HepG2 (cell line): ENCODE data around the gene ZNHIT1. TPM values are rescaled to one million over a fixed set of nuclear protein-coding genes. Genes with fewer than 3 reads are reported as not detected.
A peak's percentile ranks its signal among the peaks of the same experiment; 100 is the strongest.

Experiments used
- AGO2 ChIP-seq: fragments of 200-400 bp; formaldehyde crosslinking; optimal IDR thresholded peaks from 2 replicates; pipeline ENCODE3; 2017; ENCODE audit warnings: mild to moderate bottlenecking, low read depth, low read length, moderate library complexity
- DZIP1 ChIP-seq: sonication (generic); formaldehyde crosslinking; IDR thresholded peaks from 2 replicates; pipeline ENCODE4 v1.5.0; 2020; ENCODE audit warnings: mild to moderate bottlenecking, missing genetic modification reagents
- ELF1 ChIP-seq: sonication (generic); formaldehyde crosslinking; IDR thresholded peaks from 2 replicates; pipeline ENCODE4 v1.4.0; 2020; ENCODE audit warnings: missing genetic modification reagents
- FOXK1 ChIP-seq: sonication (generic); formaldehyde crosslinking; IDR thresholded peaks from 2 replicates; pipeline ENCODE4 v1.4.0; 2020; ENCODE audit warnings: low read depth, missing genetic modification reagents, borderline replicate concordance
- FOXO4 ChIP-seq: sonication (generic); formaldehyde crosslinking; conservative IDR thresholded peaks from 2 replicates; pipeline ENCODE4 v1.8.1; 2023; ENCODE audit warnings: missing genetic modification reagents
- NFIC ChIP-seq: IDR thresholded peaks from 2 replicates; pipeline ENCODE4 v1.6.1; 2012; ENCODE audit warnings: mild to moderate bottlenecking, low read length, inconsistent platforms
- PAF1 ChIP-seq: IDR thresholded peaks from 2 replicates; pipeline ENCODE4 v1.6.1; 2016; ENCODE audit warnings: missing genetic modification reagents, missing compliant biosample characterization
- PBX2 ChIP-seq: IDR thresholded peaks from 2 replicates; pipeline ENCODE4 v1.6.1; 2016; ENCODE audit warnings: control low read depth
- PLSCR1 ChIP-seq: sonication (generic); formaldehyde crosslinking; IDR thresholded peaks from 2 replicates; pipeline ENCODE4 v1.5.0; 2020; ENCODE audit warnings: missing genetic modification reagents, mild to moderate bottlenecking, borderline replicate concordance
- RBM39 ChIP-seq: fragments of 200-400 bp; formaldehyde crosslinking; IDR thresholded peaks from one replicate; pipeline ENCODE4 v1.6.1; 2018; ENCODE audit warnings: antibody characterized with exemption, mild to moderate bottlenecking, low read depth, low read length; ENCODE audit not compliant: poor library complexity, severe bottlenecking
- RCOR2 ChIP-seq: IDR thresholded peaks from 2 replicates; pipeline ENCODE4 v1.6.1; 2016; ENCODE audit warnings: missing biosample characterization, missing genetic modification reagents
- SNAPC2 ChIP-seq: sonication (generic); formaldehyde crosslinking; IDR thresholded peaks from 2 replicates; pipeline ENCODE4 v1.8.1; 2022; ENCODE audit warnings: mild to moderate bottlenecking, missing genetic modification reagents
- STAT6 ChIP-seq: sonication (generic); formaldehyde crosslinking; IDR thresholded peaks from 2 replicates; pipeline ENCODE4 v1.4.0; 2020; ENCODE audit warnings: missing genetic modification reagents, mild to moderate bottlenecking, borderline replicate concordance
- ZBTB20 ChIP-seq: sonication (generic); formaldehyde crosslinking; IDR thresholded peaks from 2 replicates; pipeline ENCODE4 v1.8.1; 2023; ENCODE audit warnings: missing genetic modification reagents, low read depth, mild to moderate bottlenecking, borderline replicate concordance
- ZNF136 ChIP-seq: sonication (generic); formaldehyde crosslinking; IDR thresholded peaks from 2 replicates; pipeline ENCODE4 v1.8.1; 2022; ENCODE audit warnings: low read depth, mild to moderate bottlenecking, moderate library complexity, missing genetic modification reagents
- ZNF207 ChIP-seq: fragments of 450-650 bp; IDR thresholded peaks from 2 replicates; pipeline ENCODE4 v1.6.1; 2016; ENCODE audit warnings: antibody characterized with exemption, borderline replicate concordance
- ZNF263 ChIP-seq: sonication (generic); formaldehyde crosslinking; IDR thresholded peaks from 2 replicates; pipeline ENCODE4 v1.4.0; 2020; ENCODE audit warnings: missing genetic modification reagents
- ZNF274 ChIP-seq: sonication (generic); formaldehyde crosslinking; IDR thresholded peaks from 2 replicates; pipeline ENCODE4 v1.5.1; 2020; ENCODE audit warnings: mild to moderate bottlenecking, missing genetic modification reagents
- ZNF292 ChIP-seq: sonication (generic); formaldehyde crosslinking; IDR thresholded peaks from 2 replicates; pipeline ENCODE4 v1.8.1; 2022; ENCODE audit warnings: mild to moderate bottlenecking, low read depth, missing genetic modification reagents, borderline replicate concordance
- ZNF430 ChIP-seq: sonication (generic); formaldehyde crosslinking; IDR thresholded peaks from 2 replicates; pipeline ENCODE4 v1.9.0; 2021; ENCODE audit warnings: mild to moderate bottlenecking, missing genetic modification reagents
- ZNF563 ChIP-seq: sonication (generic); formaldehyde crosslinking; IDR thresholded peaks from 2 replicates; pipeline ENCODE4 v1.8.0; 2022; ENCODE audit warnings: mild to moderate bottlenecking, moderate library complexity, missing genetic modification reagents
- polyA plus RNA-seq, 8 experiments: library from polyadenylated mRNA; depleted of rRNA in 3 of 8; stranded (reverse) in 7 of 8; unstranded in 1 of 8; fragments of >200 nt; fragmentation: Illumina TruSeq in 4 of 8; extraction: Trizol in 4 of 8; gene quantifications; 2 replicates each; pipeline versions ENCODE4 v1.2.1 to v1.2.3, GENCODE V29; 2011 to 2016; ENCODE audit warnings: low read depth in 4 of 8, missing spikeins in 1 of 8, mixed read lengths in 1 of 8; ENCODE audit not compliant: insufficient read depth in 1 of 8
- total RNA-seq, 5 experiments: library from RNA; depleted of rRNA; stranded (reverse); fragments of >200 nt; fragmentation: Illumina TruSeq; extraction: Trizol; gene quantifications; 2 replicates each; pipeline ENCODE4 v1.2.3, GENCODE V29; 2016; ENCODE audit warnings: low read depth in 1 of 5

ZNHIT1 gene
- total and polyA plus RNA-seq, 2 of the 13 experiments (the other 11 are each of a cell fraction or from before 2014, with no cell fraction given) = 32.5 to 64.5 TPM

GRCh38 chr7:101251871-101252659 is 34.1 kb downstream of the ZNHIT1 start (continued):
- no peak for TF ChIP-seq STAT6 (CRISPR knock-in tag)
- TF ChIP-seq DZIP1 (CRISPR knock-in tag) = no peak
- no peak for TF ChIP-seq ZNF292
- no peak for TF ChIP-seq RBM39
- peak; percentile 28; the same call in 1 of the 2 replicates for TF ChIP-seq PBX2 (CRISPR knock-in tag)
- no peak for TF ChIP-seq ZNF207
- no peak for TF ChIP-seq FOXO4 (CRISPR knock-in tag)
- no peak for TF ChIP-seq NFIC
- TF ChIP-seq ZNF136 (CRISPR knock-in tag) = no peak; the same call in 1 of the 2 replicates
- no peak for TF ChIP-seq PAF1
- TF ChIP-seq ZNF563 (CRISPR knock-in tag) = no peak
- TF ChIP-seq ZNF274 (CRISPR knock-in tag) = no peak
- peak; percentile 62; the same call in 1 of the 2 replicates for TF ChIP-seq FOXK1 (CRISPR knock-in tag)
- no peak for TF ChIP-seq PLSCR1
- no peak for TF ChIP-seq RCOR2
- TF ChIP-seq ZBTB20 (CRISPR knock-in tag) = no peak; the same call in 1 of the 2 replicates
- 0 out of 2 replicates have a peak, but pooled peaks have one; percentile 58 for TF ChIP-seq ZNF430 (CRISPR knock-in tag)
- TF ChIP-seq ELF1 = peak; percentile 98
- TF ChIP-seq SNAPC2 (CRISPR knock-in tag) = no peak
- peak; percentile 95 for TF ChIP-seq ZNF263
- TF ChIP-seq AGO2 = no peak
